Hindlimb muscle (tissue), 1 donor: ENCODE measurements around the gene ATOSA. TPM values are rescaled to one million over a fixed set of nuclear protein-coding genes. Genes with fewer than 3 reads are reported as not detected.
A peak's percentile ranks its signal among the peaks of the same experiment; 100 is the strongest.

Experiments used
- DNase-seq: peaks from one replicate; pipeline ENCODE4 v3.0.0-alpha.2; 2013
- polyA plus RNA-seq: library from polyadenylated mRNA; unstranded; fragments of 120-200 nt; gene quantifications from one replicate; pipeline ENCODE4 v1.2.1, GENCODE V29; 2013; ENCODE audit not compliant: insufficient read length

The ATOSA gene
- polyA plus RNA-seq, 1 donor: 25.1 TPM

- DNase-seq: no peak
Measured at GRCh38 chr15:52649686-52650085, 29.5 kb downstream of the ATOSA start.

GRCh38 chr15:52645916-52646315 is 33.3 kb downstream of the ATOSA start:
- DNase-seq: no peak

GRCh38 chr15:52642386-52643361 is 36.5 kb downstream of the ATOSA start:
- peak; percentile 19 for DNase-seq

GRCh38 chr15:52636459-52636858 is 42.7 kb downstream of the ATOSA start:
- DNase-seq: no peak

- DNase-seq: no peak
Measured at GRCh38 chr15:52635908-52636307, 43.3 kb downstream of the ATOSA start.

Other genes with a start within 250 kb of the ATOSA start
- gene MYO5A, start 150.5 kb downstream of the ATOSA start, polyA plus RNA-seq: 7.0 TPM
- 61.9 TPM for gene ARPP19, start 110.4 kb downstream of the ATOSA start, polyA plus RNA-seq
- gene ONECUT1, start 110.9 kb upstream of the ATOSA start, polyA plus RNA-seq: not detected